Stomach (tissue), 4 donors: ENCODE results near the gene DNAAF1.

ENCODE experiments used
- POLR2A ChIP-seq, 4 donors: fragments of 450-650 bp; IDR thresholded peaks; one replicate each; pipeline ENCODE4 v1.6.1; 2016; ENCODE audit warnings: antibody characterized with exemption in 4 of 4, control low read depth in 2 of 4, mild to moderate bottlenecking in 1 of 4, moderate library complexity in 1 of 4
- TF ChIP-seq, protein P1 (sequence below), 7 experiments: fragments of 450-650 bp in 4 of 7; fragments of 200-600 bp in 3 of 7; sonication (generic) in 3 of 7; IDR thresholded peaks; one replicate each; pipeline ENCODE4 v1.5.1; 2016 to 2019; ENCODE audit warnings: antibody characterized with exemption in 7 of 7, control low read depth in 2 of 7, mild to moderate bottlenecking in 1 of 7

DNA sequence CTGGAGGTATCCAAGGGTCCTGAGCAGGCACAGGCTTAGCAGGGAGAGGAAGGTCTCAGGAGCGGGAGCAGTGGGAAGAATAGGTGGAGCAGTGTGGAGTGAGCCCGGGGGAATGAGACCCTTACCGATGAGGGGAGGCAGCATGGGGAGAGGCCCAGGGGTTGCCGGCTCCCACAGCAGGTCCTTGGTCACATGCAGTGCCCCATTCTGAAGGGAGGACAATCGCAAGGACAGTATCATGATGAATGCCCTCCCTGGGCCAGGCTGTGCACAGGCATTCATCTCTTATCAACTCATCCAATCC is 38.4 kb downstream of the DNAAF1 start:
- TF ChIP-seq, protein P1, sequence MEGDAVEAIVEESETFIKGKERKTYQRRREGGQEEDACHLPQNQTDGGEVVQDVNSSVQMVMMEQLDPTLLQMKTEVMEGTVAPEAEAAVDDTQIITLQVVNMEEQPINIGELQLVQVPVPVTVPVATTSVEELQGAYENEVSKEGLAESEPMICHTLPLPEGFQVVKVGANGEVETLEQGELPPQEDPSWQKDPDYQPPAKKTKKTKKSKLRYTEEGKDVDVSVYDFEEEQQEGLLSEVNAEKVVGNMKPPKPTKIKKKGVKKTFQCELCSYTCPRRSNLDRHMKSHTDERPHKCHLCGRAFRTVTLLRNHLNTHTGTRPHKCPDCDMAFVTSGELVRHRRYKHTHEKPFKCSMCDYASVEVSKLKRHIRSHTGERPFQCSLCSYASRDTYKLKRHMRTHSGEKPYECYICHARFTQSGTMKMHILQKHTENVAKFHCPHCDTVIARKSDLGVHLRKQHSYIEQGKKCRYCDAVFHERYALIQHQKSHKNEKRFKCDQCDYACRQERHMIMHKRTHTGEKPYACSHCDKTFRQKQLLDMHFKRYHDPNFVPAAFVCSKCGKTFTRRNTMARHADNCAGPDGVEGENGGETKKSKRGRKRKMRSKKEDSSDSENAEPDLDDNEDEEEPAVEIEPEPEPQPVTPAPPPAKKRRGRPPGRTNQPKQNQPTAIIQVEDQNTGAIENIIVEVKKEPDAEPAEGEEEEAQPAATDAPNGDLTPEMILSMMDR (IDR thresholded peaks at IDR 0.05) = no peak
- no peak for TF ChIP-seq POLR2A (IDR thresholded peaks at IDR 0.05)
